ENCODE measurements around the gene ZNF543.

Gene ZNF543

GRCh38 chr19:57288373-57288772 is 31.9 kb upstream of the ZNF543 start:
- H3K27ac ChIP-seq (ENCODE audit: low read length) = no peak overlapping the region
- H3K36me3 ChIP-seq (ENCODE audit: control insufficient read depth in 2 of 2, insufficient read depth in 2 of 2, low read length in 2 of 2) = peaks cover 69 to 72% of the 10 kb centered on the region in 2 donors
- H3K9ac ChIP-seq (ENCODE audit: low read length in 2 of 2) = no peak overlapping the region
- no peaks in the 10 kb centered on the region for H3K27me3 ChIP-seq (ENCODE audit: control insufficient read depth in 1 of 2, insufficient read depth in 2 of 2, low read length in 2 of 2)
- no peak overlapping the region for H3K4me3 ChIP-seq (ENCODE audit: low read length in 2 of 2)
- peaks cover 2% of the 10 kb centered on the region for H3K4me1 ChIP-seq (ENCODE audit: control insufficient read depth, insufficient read depth, low read length)
- peaks cover 8 to 15% of the 10 kb centered on the region in 2 donors for H3K9me3 ChIP-seq (ENCODE audit: control insufficient read depth in 2 of 2, low read length in 2 of 2)

- H3K9me3 ChIP-seq (ENCODE audit: control insufficient read depth in 2 of 2, low read length in 2 of 2) = peaks cover 8 to 15% of the 10 kb centered on the region in 2 donors
- H3K27me3 ChIP-seq (ENCODE audit: control insufficient read depth in 1 of 2, insufficient read depth in 2 of 2, low read length in 2 of 2) = no peaks in the 10 kb centered on the region
- H3K27ac ChIP-seq (ENCODE audit: low read length) = no peak overlapping the region
- no peaks in the 10 kb centered on the region for H3K4me1 ChIP-seq (ENCODE audit: control insufficient read depth, insufficient read depth, low read length)
- H3K4me3 ChIP-seq (ENCODE audit: low read length in 2 of 2) = peak overlapping the region in 1 of 2 donors; percentile 22
- no peak overlapping the region for H3K9ac ChIP-seq (ENCODE audit: low read length in 2 of 2)
- peaks cover 59 to 74% of the 10 kb centered on the region in 2 donors for H3K36me3 ChIP-seq (ENCODE audit: control insufficient read depth in 2 of 2, insufficient read depth in 2 of 2, low read length in 2 of 2)
Measured at GRCh38 chr19:57290970-57291369, 29.3 kb upstream of the ZNF543 start.

GRCh38 chr19:57292547-57292946 is 27.7 kb upstream of the ZNF543 start:
- Histone ChIP-seq H3K4me3 (ENCODE audit: low read length in 2 of 2) (no peak overlapping the region), H3K27me3 (ENCODE audit: control insufficient read depth in 1 of 2, insufficient read depth in 2 of 2, low read length in 2 of 2) (no peaks in the 10 kb centered on the region), H3K9ac (ENCODE audit: low read length in 2 of 2) (no peak overlapping the region), H3K27ac (ENCODE audit: low read length) (no peak overlapping the region), H3K36me3 (ENCODE audit: control insufficient read depth in 2 of 2, insufficient read depth in 2 of 2, low read length in 2 of 2) (peaks cover 50 to 71% of the 10 kb centered on the region in 2 donors), H3K4me1 (ENCODE audit: control insufficient read depth, insufficient read depth, low read length) (no peaks in the 10 kb centered on the region), H3K9me3 (ENCODE audit: control insufficient read depth in 2 of 2, low read length in 2 of 2) (peaks cover 8 to 15% of the 10 kb centered on the region in 2 donors)

DNA sequence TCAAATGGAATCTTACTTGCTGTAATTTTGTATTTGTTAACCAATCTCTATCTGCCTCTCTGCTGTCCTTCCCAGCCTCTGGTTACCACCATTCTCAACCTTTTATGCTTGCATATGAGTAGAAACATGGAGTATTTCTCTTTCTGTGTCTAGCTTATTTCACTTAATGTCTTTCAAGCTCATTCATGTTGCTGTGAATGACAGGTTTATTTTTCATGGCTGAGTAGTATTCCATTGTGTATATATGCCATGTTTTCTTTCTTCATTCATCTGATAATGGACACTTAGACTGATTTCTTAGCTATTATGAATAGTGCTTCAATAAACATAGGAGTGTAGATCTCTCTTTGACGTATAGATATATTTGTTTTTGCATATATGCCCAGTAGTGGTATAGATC is 26.6 kb upstream of the ZNF543 start:
- peaks cover 8 to 15% of the 10 kb centered on the region in 2 donors for H3K9me3 ChIP-seq (ENCODE audit: control insufficient read depth in 2 of 2, low read length in 2 of 2)
- no peak overlapping the region for H3K27ac ChIP-seq (ENCODE audit: low read length)
- H3K4me1 ChIP-seq (ENCODE audit: control insufficient read depth, insufficient read depth, low read length) = no peaks in the 10 kb centered on the region
- H3K9ac ChIP-seq (ENCODE audit: low read length in 2 of 2) = no peak overlapping the region
- no peaks in the 10 kb centered on the region for H3K27me3 ChIP-seq (ENCODE audit: control insufficient read depth in 1 of 2, insufficient read depth in 2 of 2, low read length in 2 of 2)
- no peak overlapping the region for H3K4me3 ChIP-seq (ENCODE audit: low read length in 2 of 2)
- H3K36me3 ChIP-seq (ENCODE audit: control insufficient read depth in 2 of 2, insufficient read depth in 2 of 2, low read length in 2 of 2) = peaks cover 39 to 61% of the 10 kb centered on the region in 2 donors

DNA sequence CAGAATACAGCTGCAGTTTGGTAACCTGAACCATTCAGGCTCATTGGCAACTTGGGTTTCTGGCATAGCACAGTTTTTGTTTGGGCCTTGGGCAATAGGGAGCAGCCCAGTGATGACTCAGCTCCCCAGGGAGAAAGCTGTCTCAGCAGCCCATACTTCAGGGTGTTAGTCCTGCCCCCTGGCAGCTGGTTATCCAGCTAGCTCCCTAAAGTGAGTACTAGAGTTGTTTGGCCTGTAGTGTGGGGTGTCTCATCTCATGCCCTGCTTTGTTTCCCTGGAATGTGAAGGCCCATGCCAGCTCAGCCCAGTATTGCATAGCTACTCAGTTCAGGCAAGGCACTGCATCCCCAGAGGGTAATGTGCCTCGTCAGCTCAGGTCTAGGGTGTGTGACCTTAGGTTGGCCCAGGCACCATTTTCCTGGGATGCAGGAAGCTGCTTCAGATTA is 18.2 kb upstream of the ZNF543 start:
- H3K36me3 ChIP-seq (ENCODE audit: control insufficient read depth in 2 of 2, insufficient read depth in 2 of 2, low read length in 2 of 2) = peaks cover 13 to 15% of the 10 kb centered on the region in 2 donors
- no peak overlapping the region for H3K9ac ChIP-seq (ENCODE audit: low read length in 2 of 2)
- H3K27me3 ChIP-seq (ENCODE audit: control insufficient read depth in 1 of 2, insufficient read depth in 2 of 2, low read length in 2 of 2) = no peaks in the 10 kb centered on the region
- no peak overlapping the region for H3K27ac ChIP-seq (ENCODE audit: low read length)
- H3K4me1 ChIP-seq (ENCODE audit: control insufficient read depth, insufficient read depth, low read length) = peaks cover 3% of the 10 kb centered on the region
- no peak overlapping the region for H3K4me3 ChIP-seq (ENCODE audit: low read length in 2 of 2)
- no peaks in the 10 kb centered on the region for H3K9me3 ChIP-seq (ENCODE audit: control insufficient read depth in 2 of 2, low read length in 2 of 2)

DNA sequence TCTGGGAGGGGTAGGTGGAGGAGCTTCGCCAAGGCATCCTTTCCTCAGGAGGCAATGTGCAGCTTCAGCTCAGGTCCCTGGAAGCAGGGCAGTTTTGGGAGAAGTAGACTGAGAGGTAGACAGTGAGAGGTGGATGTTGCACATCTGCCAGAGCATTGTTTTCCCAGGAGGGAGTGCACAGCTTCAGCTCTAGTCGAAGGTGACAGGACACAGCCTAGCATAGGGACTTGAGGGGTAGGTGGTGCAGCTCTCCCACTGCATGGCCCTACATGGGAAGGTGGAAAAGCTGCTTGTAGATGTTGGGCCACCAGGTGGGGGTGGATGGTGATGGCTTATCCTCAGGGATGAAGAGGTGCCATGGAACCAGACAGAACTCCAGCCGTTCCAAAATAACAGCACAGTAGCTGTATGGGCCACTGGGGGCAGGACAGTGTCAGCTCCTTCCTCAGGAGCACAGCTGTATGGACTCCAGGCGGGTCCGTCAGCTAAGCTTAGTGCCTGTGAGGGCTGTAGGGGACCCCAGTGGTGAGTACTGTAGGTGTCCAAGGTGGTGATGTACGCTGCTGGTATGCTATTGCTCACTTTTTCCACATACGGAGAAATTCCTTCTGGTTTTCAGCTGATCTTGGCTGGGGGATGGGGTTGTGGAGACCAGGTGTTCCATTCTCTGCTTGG is 17.4 kb upstream of the ZNF543 start:
- H3K36me3 ChIP-seq (ENCODE audit: control insufficient read depth in 2 of 2, insufficient read depth in 2 of 2, low read length in 2 of 2) = peaks cover 13 to 15% of the 10 kb centered on the region in 2 donors
- H3K27me3 ChIP-seq (ENCODE audit: control insufficient read depth in 1 of 2, insufficient read depth in 2 of 2, low read length in 2 of 2) = no peaks in the 10 kb centered on the region
- H3K4me3 ChIP-seq (ENCODE audit: low read length in 2 of 2) = no peak overlapping the region
- no peaks in the 10 kb centered on the region for H3K9me3 ChIP-seq (ENCODE audit: control insufficient read depth in 2 of 2, low read length in 2 of 2)
- no peak overlapping the region for H3K27ac ChIP-seq (ENCODE audit: low read length)
- peaks cover 3% of the 10 kb centered on the region for H3K4me1 ChIP-seq (ENCODE audit: control insufficient read depth, insufficient read depth, low read length)
- H3K9ac ChIP-seq (ENCODE audit: low read length in 2 of 2) = no peak overlapping the region

- Histone ChIP-seq H3K4me1 (ENCODE audit: control insufficient read depth, insufficient read depth, low read length) (peaks cover 3% of the 10 kb centered on the region), H3K36me3 (ENCODE audit: control insufficient read depth in 2 of 2, insufficient read depth in 2 of 2, low read length in 2 of 2) (peaks cover 12 to 13% of the 10 kb centered on the region in 2 donors), H3K27ac (ENCODE audit: low read length) (no peak overlapping the region)
Measured at GRCh38 chr19:57305056-57305455, 15.2 kb upstream of the ZNF543 start.

DNA sequence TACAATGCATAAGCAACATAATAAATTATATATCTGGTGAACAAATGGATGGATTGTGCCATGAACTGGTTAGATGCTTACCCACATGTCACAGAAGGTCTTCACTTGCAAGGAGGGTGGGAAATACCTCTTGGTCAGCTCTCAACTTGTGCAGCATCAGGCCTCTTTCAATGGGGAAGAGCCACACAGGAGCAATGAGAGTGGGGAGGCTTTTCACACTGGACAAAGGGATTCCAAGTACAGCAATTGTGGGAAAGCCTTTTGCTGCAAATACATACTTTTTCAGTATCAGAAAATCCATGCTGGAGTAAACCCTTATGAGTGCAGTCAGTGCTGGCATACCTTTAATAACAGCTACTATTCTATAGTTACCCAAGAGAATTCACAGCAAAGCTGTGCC is 11.8 kb upstream of the ZNF543 start:
- Histone ChIP-seq H3K27ac (ENCODE audit: low read length) (no peak overlapping the region), H3K27me3 (ENCODE audit: control insufficient read depth in 1 of 2, insufficient read depth in 2 of 2, low read length in 2 of 2) (no peaks in the 10 kb centered on the region), H3K9me3 (ENCODE audit: control insufficient read depth in 2 of 2, low read length in 2 of 2) (no peaks in the 10 kb centered on the region), H3K36me3 (ENCODE audit: control insufficient read depth in 2 of 2, insufficient read depth in 2 of 2, low read length in 2 of 2) (peaks cover 0 to 2% of the 10 kb centered on the region in 2 donors), H3K4me3 (ENCODE audit: low read length in 2 of 2) (no peak overlapping the region), H3K9ac (ENCODE audit: low read length in 2 of 2) (no peak overlapping the region), H3K4me1 (ENCODE audit: control insufficient read depth, insufficient read depth, low read length) (no peaks in the 10 kb centered on the region)

More at GRCh38 chr19:57305056-57305455, 15.2 kb upstream of the ZNF543 start:
- no peaks in the 10 kb centered on the region for H3K9me3 ChIP-seq (ENCODE audit: control insufficient read depth in 2 of 2, low read length in 2 of 2)
- H3K4me3 ChIP-seq (ENCODE audit: low read length in 2 of 2) = no peak overlapping the region
- no peak overlapping the region for H3K9ac ChIP-seq (ENCODE audit: low read length in 2 of 2)
- no peaks in the 10 kb centered on the region for H3K27me3 ChIP-seq (ENCODE audit: control insufficient read depth in 1 of 2, insufficient read depth in 2 of 2, low read length in 2 of 2)

DNA sequence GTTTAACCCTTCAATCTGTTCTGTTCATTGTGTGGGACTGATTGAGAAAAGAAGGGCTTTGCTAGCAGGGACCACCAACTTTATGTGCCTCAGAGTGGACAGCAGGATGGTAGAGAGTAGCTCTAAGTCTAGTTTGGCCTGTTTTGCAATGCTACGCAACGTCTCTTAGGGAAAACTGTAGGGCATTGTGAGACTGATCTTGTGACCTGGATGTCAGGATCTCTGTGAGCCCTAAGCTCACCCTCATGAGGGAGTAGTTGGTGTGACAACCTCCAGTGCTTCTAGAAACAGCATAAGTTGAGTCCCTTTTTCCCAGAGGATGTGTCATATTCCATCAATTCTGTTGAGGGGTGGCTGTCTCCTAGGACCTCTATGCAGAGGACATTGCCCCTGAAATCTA is 9.5 kb upstream of the ZNF543 start:
- Histone ChIP-seq H3K4me1 (ENCODE audit: control insufficient read depth, insufficient read depth, low read length) (no peaks in the 10 kb centered on the region), H3K27me3 (ENCODE audit: control insufficient read depth in 1 of 2, insufficient read depth in 2 of 2, low read length in 2 of 2) (no peaks in the 10 kb centered on the region), H3K36me3 (ENCODE audit: control insufficient read depth in 2 of 2, insufficient read depth in 2 of 2, low read length in 2 of 2) (no peaks in the 10 kb centered on the region), H3K9ac (ENCODE audit: low read length in 2 of 2) (no peak overlapping the region), H3K27ac (ENCODE audit: low read length) (no peak overlapping the region), H3K4me3 (ENCODE audit: low read length in 2 of 2) (no peak overlapping the region), H3K9me3 (ENCODE audit: control insufficient read depth in 2 of 2, low read length in 2 of 2) (no peaks in the 10 kb centered on the region)

DNA sequence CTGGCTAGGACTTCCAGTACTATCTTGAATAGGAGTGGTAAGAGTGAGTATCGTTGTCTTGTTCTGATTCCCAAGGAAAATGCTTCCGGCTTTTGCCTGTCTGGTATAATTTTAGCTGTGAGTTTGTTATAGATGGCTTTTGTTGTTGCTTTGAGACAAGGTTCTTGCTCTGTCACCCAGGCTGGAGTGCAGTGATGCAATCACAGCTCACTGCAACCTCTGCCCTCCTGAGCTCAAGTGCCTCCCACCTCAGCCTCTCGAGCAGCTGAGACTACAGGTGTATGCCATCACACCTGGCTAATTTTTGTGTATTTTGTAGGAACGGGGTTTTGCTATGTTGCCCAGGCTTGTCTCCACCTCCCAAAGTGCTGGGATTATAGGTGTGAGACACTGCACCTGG is 6.1 kb upstream of the ZNF543 start:
- no peak overlapping the region for H3K4me3 ChIP-seq (ENCODE audit: low read length in 2 of 2)
- no peak overlapping the region for H3K9ac ChIP-seq (ENCODE audit: low read length in 2 of 2)
- H3K27me3 ChIP-seq (ENCODE audit: control insufficient read depth in 1 of 2, insufficient read depth in 2 of 2, low read length in 2 of 2) = peaks cover 0 to 4% of the 10 kb centered on the region in 2 donors
- H3K36me3 ChIP-seq (ENCODE audit: control insufficient read depth in 2 of 2, insufficient read depth in 2 of 2, low read length in 2 of 2) = no peaks in the 10 kb centered on the region
- no peaks in the 10 kb centered on the region for H3K4me1 ChIP-seq (ENCODE audit: control insufficient read depth, insufficient read depth, low read length)
- H3K9me3 ChIP-seq (ENCODE audit: control insufficient read depth in 2 of 2, low read length in 2 of 2) = no peaks in the 10 kb centered on the region
- H3K27ac ChIP-seq (ENCODE audit: low read length) = no peak overlapping the region

GRCh38 chr19:57317503-57317902 is 2.8 kb upstream of the ZNF543 start:
- Histone ChIP-seq H3K4me1 (ENCODE audit: control insufficient read depth, insufficient read depth, low read length) (peaks cover 18% of the 10 kb centered on the region), H3K4me3 (ENCODE audit: low read length in 2 of 2) (peak overlapping the region in 1 of 2 donors; percentile 55), H3K27ac (ENCODE audit: low read length) (no peak overlapping the region), H3K9ac (ENCODE audit: low read length in 2 of 2) (no peak overlapping the region), H3K9me3 (ENCODE audit: control insufficient read depth in 2 of 2, low read length in 2 of 2) (no peaks in the 10 kb centered on the region), H3K27me3 (ENCODE audit: control insufficient read depth in 1 of 2, insufficient read depth in 2 of 2, low read length in 2 of 2) (peaks cover 0 to 4% of the 10 kb centered on the region in 2 donors), H3K36me3 (ENCODE audit: control insufficient read depth in 2 of 2, insufficient read depth in 2 of 2, low read length in 2 of 2) (peaks cover under 1 to 5% of the 10 kb centered on the region in 2 donors)

Measured in stomach smooth muscle (tissue), 2 donors.